BE2C (cell line): Measurements from ENCODE around the gene TBC1D16.

Experiments used
- DNase-seq: peaks from one replicate; pipeline ENCODE4 v3.0.0-alpha.2; 2020
- H3K27me3 ChIP-seq: fragments of 250-450 bp; sonication (Bioruptor Pico); 2 replicates; pipeline ENCODE4 v1.5.1; 2020; ENCODE audit warnings: mild to moderate bottlenecking
- H3K36me3 ChIP-seq: fragments of 250-450 bp; sonication (Bioruptor Pico); 2 replicates; pipeline ENCODE4 v1.5.1; 2020; ENCODE audit warnings: mild to moderate bottlenecking
- H3K4me1 ChIP-seq: fragments of 250-450 bp; sonication (Bioruptor Pico); 2 replicates; pipeline ENCODE4 v1.5.1; 2020
- H3K4me3 ChIP-seq: 2 replicates; pipeline ENCODE4 v1.5.1; 2011; ENCODE audit warnings: low read depth, low read length
- H3K9me3 ChIP-seq: fragments of 250-450 bp; sonication (Bioruptor Pico); 2 replicates; pipeline ENCODE4 v1.5.1; 2020
- CTCF ChIP-seq: IDR thresholded peaks from 2 replicates; pipeline ENCODE4 v1.5.1; 2012; ENCODE audit warnings: mild to moderate bottlenecking, low read depth, low read length

Gene TBC1D16

DNA sequence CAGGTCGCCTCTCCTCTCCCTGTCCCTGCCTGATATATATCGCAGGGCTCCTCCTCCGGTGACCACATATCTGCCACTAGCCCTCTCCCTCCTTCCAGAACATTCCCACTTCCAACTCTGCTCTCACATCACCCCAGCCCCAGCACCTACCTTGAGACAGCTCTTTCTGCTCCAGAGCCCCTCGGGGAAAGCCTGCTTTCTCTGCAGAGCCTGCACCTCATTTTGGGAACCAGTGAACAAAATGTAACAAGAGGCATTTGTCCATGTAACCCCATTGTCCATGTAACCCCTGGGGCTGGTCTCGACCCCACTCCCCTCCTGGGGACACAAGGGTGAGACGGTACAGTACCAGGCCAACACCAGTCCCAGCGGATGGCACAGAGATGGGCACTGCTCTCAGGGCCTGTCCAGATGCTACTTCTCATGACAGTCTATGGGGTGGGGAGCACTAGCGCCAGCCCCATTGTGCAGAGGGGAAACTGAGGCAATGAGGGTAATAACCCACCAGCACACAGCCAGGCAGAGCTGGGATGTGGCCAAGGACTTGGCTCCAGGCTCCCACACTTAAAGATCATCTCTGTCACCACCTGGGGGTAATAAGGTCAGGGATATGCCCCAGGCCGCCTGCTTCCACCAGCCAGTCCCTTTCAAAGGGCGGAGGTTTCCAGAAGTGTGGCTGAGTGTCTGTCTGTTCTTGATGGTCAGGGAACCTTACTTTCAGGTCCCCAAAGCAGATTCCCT lies 42.9 kb downstream of the TBC1D16 start:
- H3K4me1 ChIP-seq: peaks cover 40% of the 10 kb centered on the region
- no peaks in the 10 kb centered on the region for H3K36me3 ChIP-seq
- no peak for DNase-seq
- H3K4me3 ChIP-seq: peak overlapping the region; percentile 62
- no peaks in the 10 kb centered on the region for H3K27me3 ChIP-seq
- no peak for TF ChIP-seq CTCF
- H3K9me3 ChIP-seq: no peaks in the 10 kb centered on the region

DNA sequence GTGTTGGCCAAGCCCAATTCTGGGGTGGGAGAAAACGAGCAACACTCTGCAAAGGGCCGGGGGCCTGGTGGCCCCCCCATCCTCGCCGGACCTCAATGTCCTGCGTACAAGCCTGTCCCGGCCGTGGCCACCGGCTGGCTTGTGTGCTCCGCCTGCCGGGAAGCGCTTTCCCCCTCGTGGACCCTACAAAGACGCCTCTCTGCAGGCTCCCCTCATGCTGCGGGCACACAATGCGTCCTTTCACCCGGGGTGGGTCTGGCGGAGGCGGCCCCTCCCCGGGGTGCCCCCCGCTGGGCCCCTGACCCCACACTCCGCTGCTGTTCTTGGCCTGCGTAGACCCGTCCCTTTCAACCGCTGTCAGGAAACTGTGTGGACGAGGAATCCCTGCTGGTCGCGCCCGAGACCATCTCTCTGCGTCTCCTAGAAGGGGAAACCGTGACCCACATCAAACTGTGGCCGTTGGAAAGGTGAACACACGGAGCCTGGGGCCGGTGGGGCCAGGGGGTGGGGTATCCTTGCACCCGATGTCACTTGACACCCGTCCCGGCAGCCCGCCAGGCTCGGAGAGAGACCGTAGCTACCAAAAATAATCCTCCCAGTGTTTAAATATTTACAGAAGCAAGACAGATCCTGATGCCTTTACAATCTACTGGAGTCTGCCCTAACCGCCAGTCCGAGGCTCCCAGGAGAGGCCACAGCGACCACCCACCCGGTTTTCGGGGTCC lies 43.6 kb downstream of the TBC1D16 start:
- H3K27me3 ChIP-seq: no peaks in the 10 kb centered on the region
- peak overlapping the region; percentile 62 for H3K4me3 ChIP-seq
- peak; percentile 39 for DNase-seq
- no peaks in the 10 kb centered on the region for H3K9me3 ChIP-seq
- H3K36me3 ChIP-seq: no peaks in the 10 kb centered on the region
- no peak for TF ChIP-seq CTCF
- peaks cover 40% of the 10 kb centered on the region for H3K4me1 ChIP-seq

GRCh38 chr17:79991140-79991923 lies 44.3 kb downstream of the TBC1D16 start:
- peak; percentile 60 for TF ChIP-seq CTCF
- DNase-seq: peak; percentile 93
- Histone ChIP-seq H3K4me1 (peaks cover 46% of the 10 kb centered on the region), H3K4me3 (peak overlapping the region; percentile 62), H3K9me3 (no peaks in the 10 kb centered on the region), H3K27me3 (no peaks in the 10 kb centered on the region), H3K36me3 (no peaks in the 10 kb centered on the region)

DNA sequence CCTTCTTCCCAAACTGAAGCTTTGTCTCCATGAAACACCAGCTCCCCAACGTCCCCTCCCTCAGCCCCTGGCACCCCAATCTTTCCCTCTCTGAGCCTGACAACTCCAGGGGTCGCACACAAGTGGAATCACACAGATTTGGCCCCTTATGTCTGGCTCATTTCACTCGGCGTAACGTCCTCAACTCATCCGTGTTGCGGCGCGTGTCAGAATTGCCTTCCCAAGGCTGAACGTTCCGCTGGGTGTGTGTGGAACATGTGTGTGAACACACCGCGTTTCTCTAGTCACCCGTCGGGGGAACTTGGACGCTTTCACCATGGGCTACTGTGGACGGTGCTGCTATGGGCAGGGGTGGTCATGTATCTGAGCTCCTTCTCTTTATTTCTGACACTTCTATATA lies 45.0 kb downstream of the TBC1D16 start:
- Histone ChIP-seq H3K27me3 (no peaks in the 10 kb centered on the region), H3K9me3 (no peaks in the 10 kb centered on the region), H3K36me3 (no peaks in the 10 kb centered on the region), H3K4me3 (no peak overlapping the region), H3K4me1 (peaks cover 52% of the 10 kb centered on the region)
- no peak for TF ChIP-seq CTCF
- no peak for DNase-seq

- TF ChIP-seq CTCF: no peak
- no peaks in the 10 kb centered on the region for H3K27me3 ChIP-seq
- H3K36me3 ChIP-seq: no peaks in the 10 kb centered on the region
- DNase-seq: no peak
- no peaks in the 10 kb centered on the region for H3K9me3 ChIP-seq
- no peak overlapping the region for H3K4me3 ChIP-seq
- peaks cover 56% of the 10 kb centered on the region for H3K4me1 ChIP-seq
Observed at GRCh38 chr17:79990051-79990592, 45.5 kb downstream of the TBC1D16 start.
